ENCODE measurements around the gene NOP14. TPM values are rescaled to one million over a fixed set of nuclear protein-coding genes. Genes with fewer than 3 reads are reported as not detected.
A peak's percentile ranks its signal among the peaks of the same experiment; 100 is the strongest.

Gene NOP14
- total and polyA plus RNA-seq, 2 experiments from 2014 or later, result 29.9 to 38.7 TPM

DNA sequence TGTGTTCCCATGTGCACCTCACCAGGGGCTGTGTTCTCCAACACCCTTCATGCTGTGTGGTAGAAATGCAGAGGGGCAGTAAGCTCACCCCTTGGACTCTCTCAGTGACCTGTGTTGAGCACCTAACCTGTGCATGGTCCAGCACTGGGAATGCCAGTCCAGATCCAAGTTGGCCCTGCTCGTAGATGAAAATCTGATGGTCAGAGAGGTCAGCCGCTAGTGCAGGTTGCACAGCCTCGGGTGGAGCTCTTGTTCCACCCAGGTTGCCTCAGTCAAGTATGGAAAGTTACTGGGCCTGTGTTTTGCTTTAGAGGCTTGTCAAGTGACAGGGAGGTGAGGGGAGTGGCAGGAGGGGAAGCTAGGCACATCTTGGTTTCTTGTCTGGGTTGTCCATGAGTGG, 51.3 kb downstream of the NOP14 start (continued):
- TF ChIP-seq, protein P1, sequence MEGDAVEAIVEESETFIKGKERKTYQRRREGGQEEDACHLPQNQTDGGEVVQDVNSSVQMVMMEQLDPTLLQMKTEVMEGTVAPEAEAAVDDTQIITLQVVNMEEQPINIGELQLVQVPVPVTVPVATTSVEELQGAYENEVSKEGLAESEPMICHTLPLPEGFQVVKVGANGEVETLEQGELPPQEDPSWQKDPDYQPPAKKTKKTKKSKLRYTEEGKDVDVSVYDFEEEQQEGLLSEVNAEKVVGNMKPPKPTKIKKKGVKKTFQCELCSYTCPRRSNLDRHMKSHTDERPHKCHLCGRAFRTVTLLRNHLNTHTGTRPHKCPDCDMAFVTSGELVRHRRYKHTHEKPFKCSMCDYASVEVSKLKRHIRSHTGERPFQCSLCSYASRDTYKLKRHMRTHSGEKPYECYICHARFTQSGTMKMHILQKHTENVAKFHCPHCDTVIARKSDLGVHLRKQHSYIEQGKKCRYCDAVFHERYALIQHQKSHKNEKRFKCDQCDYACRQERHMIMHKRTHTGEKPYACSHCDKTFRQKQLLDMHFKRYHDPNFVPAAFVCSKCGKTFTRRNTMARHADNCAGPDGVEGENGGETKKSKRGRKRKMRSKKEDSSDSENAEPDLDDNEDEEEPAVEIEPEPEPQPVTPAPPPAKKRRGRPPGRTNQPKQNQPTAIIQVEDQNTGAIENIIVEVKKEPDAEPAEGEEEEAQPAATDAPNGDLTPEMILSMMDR (conservative IDR thresholded peaks at IDR 0.05; ENCODE audit: low read depth in 2 of 2), result no peak

DNA sequence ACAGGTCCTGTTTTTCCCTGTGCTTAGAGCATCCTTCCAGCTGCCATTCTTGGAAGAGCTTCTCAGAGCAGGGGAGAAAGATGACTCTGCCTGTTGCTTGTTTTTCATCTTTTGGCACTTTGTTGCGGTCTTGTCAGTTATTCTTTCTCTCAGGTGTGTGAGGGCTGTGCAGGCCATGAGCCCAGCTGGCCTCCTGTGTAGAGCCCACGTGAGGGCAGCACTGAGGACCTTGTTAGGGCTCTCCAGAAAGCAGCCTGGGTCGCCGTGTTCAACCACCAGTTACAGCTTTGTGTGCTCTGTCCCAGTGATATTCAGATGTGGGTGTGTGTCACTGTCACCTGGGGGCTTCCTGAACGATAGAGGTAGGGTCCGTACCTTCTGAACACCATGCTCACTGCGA, 52.8 kb downstream of the NOP14 start:
- ATAC-seq (peak; percentile 84), DNase-seq (ENCODE audit: low spot score) (peak; percentile 48)
- no peak overlapping the region for H3K4me3 ChIP-seq
- Mint-ChIP-seq H3K4me1 (no peaks in the 10 kb centered on the region), H3K4me3 (no peak overlapping the region), H3K9me3 (no peaks in the 10 kb centered on the region), H3K36me3 (ENCODE audit: low read depth) (peaks cover 57% of the 10 kb centered on the region), H3K27ac (no peak overlapping the region), H3K27me3 (ENCODE audit: insufficient read depth, low read depth, poor library complexity) (peaks cover 8% of the 10 kb centered on the region)
- H3K27me3 ChIP-seq (ENCODE audit: insufficient read depth), result no peaks in the 10 kb centered on the region
- H3K9me2 ChIP-seq (ENCODE audit: insufficient read depth), result no peaks in the 10 kb centered on the region
- no peaks in the 10 kb centered on the region for H3K4me1 ChIP-seq (ENCODE audit: insufficient read depth)
- TF ChIP-seq, protein P2, sequence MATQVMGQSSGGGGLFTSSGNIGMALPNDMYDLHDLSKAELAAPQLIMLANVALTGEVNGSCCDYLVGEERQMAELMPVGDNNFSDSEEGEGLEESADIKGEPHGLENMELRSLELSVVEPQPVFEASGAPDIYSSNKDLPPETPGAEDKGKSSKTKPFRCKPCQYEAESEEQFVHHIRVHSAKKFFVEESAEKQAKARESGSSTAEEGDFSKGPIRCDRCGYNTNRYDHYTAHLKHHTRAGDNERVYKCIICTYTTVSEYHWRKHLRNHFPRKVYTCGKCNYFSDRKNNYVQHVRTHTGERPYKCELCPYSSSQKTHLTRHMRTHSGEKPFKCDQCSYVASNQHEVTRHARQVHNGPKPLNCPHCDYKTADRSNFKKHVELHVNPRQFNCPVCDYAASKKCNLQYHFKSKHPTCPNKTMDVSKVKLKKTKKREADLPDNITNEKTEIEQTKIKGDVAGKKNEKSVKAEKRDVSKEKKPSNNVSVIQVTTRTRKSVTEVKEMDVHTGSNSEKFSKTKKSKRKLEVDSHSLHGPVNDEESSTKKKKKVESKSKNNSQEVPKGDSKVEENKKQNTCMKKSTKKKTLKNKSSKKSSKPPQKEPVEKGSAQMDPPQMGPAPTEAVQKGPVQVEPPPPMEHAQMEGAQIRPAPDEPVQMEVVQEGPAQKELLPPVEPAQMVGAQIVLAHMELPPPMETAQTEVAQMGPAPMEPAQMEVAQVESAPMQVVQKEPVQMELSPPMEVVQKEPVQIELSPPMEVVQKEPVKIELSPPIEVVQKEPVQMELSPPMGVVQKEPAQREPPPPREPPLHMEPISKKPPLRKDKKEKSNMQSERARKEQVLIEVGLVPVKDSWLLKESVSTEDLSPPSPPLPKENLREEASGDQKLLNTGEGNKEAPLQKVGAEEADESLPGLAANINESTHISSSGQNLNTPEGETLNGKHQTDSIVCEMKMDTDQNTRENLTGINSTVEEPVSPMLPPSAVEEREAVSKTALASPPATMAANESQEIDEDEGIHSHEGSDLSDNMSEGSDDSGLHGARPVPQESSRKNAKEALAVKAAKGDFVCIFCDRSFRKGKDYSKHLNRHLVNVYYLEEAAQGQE (IDR thresholded peaks at IDR 0.05; ENCODE audit: unreplicated experiment), result no peak
- TF ChIP-seq, protein P1 (conservative IDR thresholded peaks at IDR 0.05; ENCODE audit: low read depth in 2 of 2), result peak; percentile 37 to 61
- no peak for TF ChIP-seq ZNF331 (CRISPR knock-in tag; IDR thresholded peaks at IDR 0.05; ENCODE audit: low read depth)
- H3K79me2 ChIP-seq (replicated peaks; ENCODE audit: insufficient read depth), result no peaks in the 10 kb centered on the region; the same call in 1 of the 2 replicates
- peaks cover 9% of the 10 kb centered on the region for H4K20me1 ChIP-seq (replicated peaks; ENCODE audit: insufficient read depth)
- H3K36me3 ChIP-seq (ENCODE audit: insufficient read depth), result peaks cover 8% of the 10 kb centered on the region; the same call in 1 of the 2 replicates
- no peak overlapping the region for H2AFZ ChIP-seq
- H3K4me2 ChIP-seq, result no peak overlapping the region
- 0 out of 2 replicates have a peak overlapping the region, but pooled peaks have one; percentile 33 for H3K27ac ChIP-seq (ENCODE audit: low read depth)
- 0 out of 2 replicates have a peak, but pooled peaks cover 2% of the 10 kb centered on the region for H3F3A ChIP-seq (replicated peaks; ENCODE audit: low read depth)

GRCh38 chr4:2909583-2909982, 53.6 kb downstream of the NOP14 start:
- Histone ChIP-seq H3K79me2 (replicated peaks; ENCODE audit: insufficient read depth) (no peaks in the 10 kb centered on the region; the same call in 1 of the 2 replicates), H2AFZ (no peak overlapping the region), H3K27ac (ENCODE audit: low read depth) (0 out of 2 replicates have a peak overlapping the region, but pooled peaks have one; percentile 33), H3K36me3 (ENCODE audit: insufficient read depth) (peaks cover 15% of the 10 kb centered on the region; the same call in 1 of the 2 replicates), H3K4me1 (ENCODE audit: insufficient read depth) (no peaks in the 10 kb centered on the region), H3K4me2 (no peak overlapping the region), H3K9me2 (ENCODE audit: insufficient read depth) (no peaks in the 10 kb centered on the region), H3F3A (replicated peaks; ENCODE audit: low read depth) (0 out of 2 replicates have a peak, but pooled peaks cover 2% of the 10 kb centered on the region), H3K4me3 (no peak overlapping the region), H4K20me1 (replicated peaks; ENCODE audit: insufficient read depth) (peaks cover 9% of the 10 kb centered on the region), H3K27me3 (ENCODE audit: insufficient read depth) (no peaks in the 10 kb centered on the region)
- no peak for TF ChIP-seq ZNF114 (CRISPR knock-in tag; IDR thresholded peaks at IDR 0.05)
- TF ChIP-seq, protein P1 (conservative IDR thresholded peaks at IDR 0.05; ENCODE audit: low read depth in 2 of 2), result 0 out of 4 replicates have a peak, but pooled peaks of 1 of the 2 experiments have one; percentile 10
- no peaks in the 10 kb centered on the region for H3K9me3 Mint-ChIP-seq
- DNase-seq (ENCODE audit: low spot score) (no peak), ATAC-seq (no peak)
- no peak overlapping the region for H3K27ac Mint-ChIP-seq
- H3K4me1 Mint-ChIP-seq, result no peaks in the 10 kb centered on the region
- no peak overlapping the region for H3K4me3 Mint-ChIP-seq
- H3K27me3 Mint-ChIP-seq (ENCODE audit: insufficient read depth, low read depth, poor library complexity), result peaks cover 8% of the 10 kb centered on the region
- peaks cover 57% of the 10 kb centered on the region for H3K36me3 Mint-ChIP-seq (ENCODE audit: low read depth)

Data from GM23338 (cell line).